Activated CD8-positive, alpha-beta memory T cell treated with anti-CD3 and anti-CD28 coated beads for 36 hours (primary cell): Measurements from ENCODE around the gene FXYD7. TPM values are rescaled to one million over a fixed set of nuclear protein-coding genes. Genes with fewer than 3 reads are reported as not detected.

Experiments
- CTCF ChIA-PET: fragments of 350-600 bp; sonication (Branson Sonifier 250); formaldehyde crosslinking; loops from one replicate; lab custom pipeline; 2021; ENCODE audit warnings: antibody characterized with exemption; lab: Charles Lee
- POLR2A ChIA-PET: fragments of 350-600 bp; sonication (Branson Sonifier 250); formaldehyde crosslinking; loops from one replicate; lab custom pipeline; 2021; ENCODE audit warnings: antibody characterized with exemption; lab: Charles Lee
- total RNA-seq, 2 experiments: library from RNA; stranded (reverse); gene quantifications; one replicate each; pipeline ENCODE4 v1.2.3, GENCODE V29; 2021

FXYD7 gene
- total RNA-seq, 2 experiments from 2014 or later: not detected

GRCh38 chr19:35138305-35138892 lies 4.7 kb upstream of the FXYD7 start, which contains the start of gene FXYD1:
Gene FXYD1 (plus strand): TSS chr19:35138824. CDS start chr19:35140080, 1,256 bp downstream.
- CTCF ChIA-PET: no interaction called here
- POLR2A ChIA-PET: no interaction called here

DNA sequence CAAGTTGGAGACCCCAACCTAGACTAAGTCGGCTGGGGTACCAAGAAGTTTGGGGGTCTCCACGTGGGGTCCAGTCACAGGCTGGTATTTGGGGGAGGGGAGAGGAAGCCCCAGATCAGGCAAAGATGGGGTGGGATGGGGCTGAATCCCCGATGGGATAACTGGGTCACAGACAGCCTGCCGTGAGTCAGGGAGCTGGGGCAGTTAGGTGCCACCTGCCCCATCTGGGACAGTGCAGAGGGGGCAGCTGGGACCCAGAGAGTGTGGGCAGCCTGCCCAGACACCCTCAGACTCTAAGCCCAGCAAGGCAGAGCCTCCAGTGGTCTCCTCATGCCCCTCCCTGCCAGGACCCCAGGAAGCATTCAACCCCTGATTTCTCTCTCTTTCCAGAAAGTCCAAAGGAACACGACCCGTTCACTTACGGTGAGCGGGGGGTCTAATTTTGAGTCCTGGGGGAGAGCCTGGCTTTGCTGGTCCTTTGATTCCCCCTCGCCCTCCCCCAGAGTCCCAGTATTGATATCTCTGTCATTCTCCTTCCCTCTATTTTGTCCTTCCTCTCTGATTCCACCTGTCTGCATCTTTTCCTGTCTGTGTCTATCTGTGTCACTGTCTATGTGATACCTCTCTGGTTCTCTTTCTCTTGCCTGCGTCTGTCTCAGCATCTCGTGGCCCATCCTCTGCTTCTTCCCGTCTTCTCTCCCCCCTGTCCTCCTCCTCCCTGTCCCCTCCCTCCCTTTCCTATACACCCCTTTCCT lies 2.7 kb upstream of the FXYD7 start:
- ChIA-PET CTCF (interaction anchor here (0.5 to 2.6 kb wide), 5 partner anchors 13 to 145 kb away, joined by 3 to 30 read pairs (median 4); partner anchors contain the start of gene FXYD5), POLR2A (interaction anchor here (0.6 kb wide), 1 partner anchor 53 kb away, joined by 5 read pairs; no protein-coding TSS in a partner anchor)

- CTCF ChIA-PET: interaction anchor here (0.5 to 3.1 kb wide), 20 partner anchors 13 to 146 kb away, joined by 3 to 30 read pairs (median 4); partner anchors contain the start of gene FXYD5
- POLR2A ChIA-PET: interaction anchor here (0.6 to 1.1 kb wide), 3 partner anchors 54 to 92 kb away, joined by 3 to 5 read pairs (median 3); no protein-coding TSS in a partner anchor
These were observed 1.9 kb upstream of the FXYD7 start for GRCh38 chr19:35140962-35141836.

- POLR2A ChIA-PET: interaction anchor here (0.5 to 1.1 kb wide), 4 partner anchors 66 to 126 kb away, joined by 3 to 5 read pairs (median 3); no protein-coding TSS in a partner anchor
- CTCF ChIA-PET: interaction anchor here (0.6 to 3.1 kb wide), 20 partner anchors 12 to 141 kb away, joined by 3 to 30 read pairs (median 4); partner anchors contain the start of genes FXYD3 and FXYD5
These were observed 1.0 kb upstream of the FXYD7 start for GRCh38 chr19:35141837-35142605.

DNA sequence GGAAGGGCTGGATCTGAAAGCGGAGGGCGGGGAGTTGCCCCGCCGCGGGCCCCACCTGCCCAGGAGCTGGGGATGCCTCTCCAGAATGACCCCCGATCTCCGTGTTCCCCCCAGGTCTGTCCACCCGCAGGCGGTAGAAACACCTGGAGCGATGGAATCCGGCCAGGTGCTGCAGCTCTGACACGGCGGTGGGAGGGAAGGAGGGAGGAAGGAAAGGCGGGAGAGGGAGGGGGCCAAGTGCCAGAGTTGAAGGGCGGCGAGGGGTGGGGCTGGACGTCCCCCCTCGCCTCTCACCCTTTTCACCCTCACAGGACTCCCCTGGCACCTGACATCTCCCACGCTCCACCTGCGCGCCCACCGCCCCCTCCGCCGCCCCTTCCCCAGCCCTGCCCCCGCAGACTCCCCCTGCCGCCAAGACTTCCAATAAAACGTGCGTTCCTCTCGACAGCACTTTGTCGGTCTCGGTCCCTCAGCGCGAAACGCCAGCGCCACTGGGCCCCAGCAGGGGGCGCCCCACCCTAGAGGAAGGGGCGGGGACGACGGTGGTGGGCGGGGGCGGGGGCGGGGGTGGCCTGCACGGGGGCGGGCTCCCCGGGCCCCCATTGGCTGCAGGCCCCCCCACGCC lies 337 bp upstream of the FXYD7 start:
- ChIA-PET CTCF (interaction anchor here (1.0 to 3.1 kb wide), 13 partner anchors 11 to 210 kb away, joined by 3 to 30 read pairs (median 4); partner anchors contain the start of genes FXYD3 and FXYD5), POLR2A (interaction anchor here (0.5 to 1.1 kb wide), 3 partner anchors 94 to 223 kb away, joined by 3 read pairs; no protein-coding TSS in a partner anchor)

DNA sequence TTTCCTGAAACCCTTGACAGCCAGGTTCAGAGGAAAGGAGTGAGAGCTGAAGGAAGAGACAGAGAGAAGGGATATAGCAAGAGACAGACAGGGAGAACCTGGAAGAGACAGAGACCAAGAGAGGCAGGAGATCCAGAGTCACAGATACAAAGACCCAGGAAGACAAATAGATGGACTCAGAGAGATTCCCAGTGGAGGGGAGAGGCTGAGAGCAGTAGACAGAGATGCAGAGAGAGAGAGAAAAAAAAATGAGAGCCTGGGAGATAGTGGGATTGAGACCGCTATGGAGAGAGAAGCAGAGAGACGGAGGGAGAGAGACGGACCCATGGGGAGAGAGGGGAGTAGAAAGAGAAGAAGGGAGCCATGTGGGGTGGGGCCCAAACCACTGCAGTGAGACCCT lies 763 bp downstream of the FXYD7 start:
- POLR2A ChIA-PET: no interaction called here
- CTCF ChIA-PET: interaction anchor here (0.8 to 3.3 kb wide), 5 partner anchors 10 to 212 kb away, joined by 3 to 20 read pairs (median 3); partner anchors contain the start of gene FXYD5

GRCh38 chr19:35144259-35144599 lies 1.2 kb downstream of the FXYD7 start:
- POLR2A ChIA-PET: no interaction called here
- CTCF ChIA-PET: interaction anchor here (0.8 to 3.3 kb wide), 2 partner anchors 10 to 70 kb away, joined by 3 to 20 read pairs; partner anchors contain the start of gene FXYD5

- ChIA-PET CTCF (interaction anchor here (1.0 to 3.3 kb wide), 2 partner anchors 9 to 14 kb away, joined by 3 to 20 read pairs; partner anchors contain the start of gene FXYD5), POLR2A (no interaction called here)
These were observed 1.8 kb downstream of the FXYD7 start for GRCh38 chr19:35144600-35145436.

- ChIA-PET POLR2A (no interaction called here), CTCF (no interaction called here)
These were observed 3.8 kb downstream of the FXYD7 start for GRCh38 chr19:35146746-35147459.

GRCh38 chr19:35149463-35149862 lies 6.4 kb downstream of the FXYD7 start:
- ChIA-PET POLR2A (no interaction called here), CTCF (interaction anchor here (0.6 kb wide), 1 partner anchor 288 kb away, joined by 3 read pairs; no protein-coding TSS in a partner anchor)

DNA sequence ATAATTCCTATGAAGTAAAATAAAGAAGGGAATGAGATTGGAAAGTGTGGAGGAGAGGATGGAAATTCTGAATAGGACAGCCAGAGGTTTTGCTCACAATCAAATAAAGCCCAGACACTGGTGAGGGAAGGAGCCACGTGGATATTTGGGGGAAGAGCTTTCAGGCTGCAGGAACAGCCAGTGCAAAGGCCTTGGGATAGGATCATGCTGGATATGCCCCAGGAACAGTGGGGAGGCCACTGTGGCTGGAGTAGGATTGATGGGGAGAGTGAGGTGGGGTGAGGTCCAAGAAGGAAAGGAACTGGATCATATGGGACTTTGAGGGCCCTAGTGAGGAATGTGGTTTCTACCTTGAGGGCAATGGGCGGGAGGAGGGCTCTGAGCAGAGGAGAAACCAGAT lies 7.4 kb downstream of the FXYD7 start:
- ChIA-PET CTCF (no interaction called here), POLR2A (no interaction called here)

- ChIA-PET CTCF (no interaction called here), POLR2A (no interaction called here)
These were observed 8.4 kb downstream of the FXYD7 start for GRCh38 chr19:35151273-35152065.

- POLR2A ChIA-PET: interaction anchor here (0.6 kb wide), 1 partner anchor 37 kb away, joined by 5 read pairs; no protein-coding TSS in a partner anchor
- CTCF ChIA-PET: interaction anchor here (1.0 to 3.6 kb wide), 8 partner anchors 8 to 86 kb away, joined by 3 to 30 read pairs (median 4); partner anchors contain the start of gene FXYD7
These were observed 10.1 kb downstream of the FXYD7 start for GRCh38 chr19:35153129-35153522.

- ChIA-PET POLR2A (interaction anchor here (0.6 to 1.9 kb wide), 5 partner anchors 8 to 86 kb away, joined by 3 to 6 read pairs (median 5); no protein-coding TSS in a partner anchor), CTCF (interaction anchor here (1.0 to 3.6 kb wide), 9 partner anchors 9 to 87 kb away, joined by 3 to 30 read pairs (median 3); partner anchors contain the start of gene FXYD7)
These were observed 10.9 kb downstream of the FXYD7 start for GRCh38 chr19:35153701-35154524.
